ENCODE data around the gene GSTO1.

The GSTO1 gene

GRCh38 chr10:104300002-104300735 is 45.5 kb downstream of the GSTO1 start:
- peaks cover 8% of the 10 kb centered on the region for H3K9me3 Mint-ChIP-seq
- peaks cover 48% of the 10 kb centered on the region for H3K4me1 Mint-ChIP-seq (ENCODE audit: low read depth)
- no peaks in the 10 kb centered on the region for H3K36me3 Mint-ChIP-seq (ENCODE audit: low read depth)
- no peak for DNase-seq
- peak overlapping the region; percentile 78 for H3K27ac Mint-ChIP-seq
- H3K27me3 Mint-ChIP-seq, result no peaks in the 10 kb centered on the region
- peak overlapping the region; percentile 54 for H3K4me3 Mint-ChIP-seq

GRCh38 chr10:104300736-104301292 is 46.1 kb downstream of the GSTO1 start:
- peak overlapping the region; percentile 78 for H3K27ac Mint-ChIP-seq
- DNase-seq, result peak; percentile 47
- peak overlapping the region; percentile 54 for H3K4me3 Mint-ChIP-seq
- H3K27me3 Mint-ChIP-seq, result no peaks in the 10 kb centered on the region
- H3K4me1 Mint-ChIP-seq (ENCODE audit: low read depth), result peaks cover 53% of the 10 kb centered on the region
- peaks cover 8% of the 10 kb centered on the region for H3K9me3 Mint-ChIP-seq
- H3K36me3 Mint-ChIP-seq (ENCODE audit: low read depth), result no peaks in the 10 kb centered on the region

- H3K4me3 Mint-ChIP-seq, result no peak overlapping the region
- no peak overlapping the region for H3K27ac Mint-ChIP-seq
- H3K9me3 Mint-ChIP-seq, result peaks cover 8% of the 10 kb centered on the region
- H3K4me1 Mint-ChIP-seq (ENCODE audit: low read depth), result peaks cover 65% of the 10 kb centered on the region
- no peak for DNase-seq
- H3K27me3 Mint-ChIP-seq, result no peaks in the 10 kb centered on the region
- H3K36me3 Mint-ChIP-seq (ENCODE audit: low read depth), result no peaks in the 10 kb centered on the region
These were observed 47.4 kb downstream of the GSTO1 start for GRCh38 chr10:104301907-104302690.

- no peak overlapping the region for H3K4me3 Mint-ChIP-seq
- peaks cover 79% of the 10 kb centered on the region for H3K4me1 Mint-ChIP-seq (ENCODE audit: low read depth)
- peaks cover 8% of the 10 kb centered on the region for H3K9me3 Mint-ChIP-seq
- DNase-seq, result no peak
- H3K36me3 Mint-ChIP-seq (ENCODE audit: low read depth), result no peaks in the 10 kb centered on the region
- H3K27me3 Mint-ChIP-seq, result no peaks in the 10 kb centered on the region
- H3K27ac Mint-ChIP-seq, result no peak overlapping the region
These were observed 49.1 kb downstream of the GSTO1 start for GRCh38 chr10:104303594-104304355.

GRCh38 chr10:104304356-104304745 is 49.7 kb downstream of the GSTO1 start:
- no peak overlapping the region for H3K4me3 Mint-ChIP-seq
- no peaks in the 10 kb centered on the region for H3K27me3 Mint-ChIP-seq
- peaks cover 82% of the 10 kb centered on the region for H3K4me1 Mint-ChIP-seq (ENCODE audit: low read depth)
- H3K36me3 Mint-ChIP-seq (ENCODE audit: low read depth), result peaks cover under 1% of the 10 kb centered on the region
- H3K9me3 Mint-ChIP-seq, result peaks cover 8% of the 10 kb centered on the region
- H3K27ac Mint-ChIP-seq, result no peak overlapping the region
- DNase-seq, result no peak

GRCh38 chr10:104304927-104305326 is 50.2 kb downstream of the GSTO1 start:
- H3K36me3 Mint-ChIP-seq (ENCODE audit: low read depth), result peaks cover 6% of the 10 kb centered on the region
- peaks cover 8% of the 10 kb centered on the region for H3K9me3 Mint-ChIP-seq
- no peak overlapping the region for H3K4me3 Mint-ChIP-seq
- no peak for DNase-seq
- H3K27ac Mint-ChIP-seq, result no peak overlapping the region
- H3K27me3 Mint-ChIP-seq, result no peaks in the 10 kb centered on the region
- peaks cover 85% of the 10 kb centered on the region for H3K4me1 Mint-ChIP-seq (ENCODE audit: low read depth)

GRCh38 chr10:104306897-104307296 is 52.2 kb downstream of the GSTO1 start:
- Mint-ChIP-seq H3K4me1 (ENCODE audit: low read depth) (peaks cover 80% of the 10 kb centered on the region), H3K9me3 (peaks cover 5% of the 10 kb centered on the region), H3K4me3 (no peak overlapping the region), H3K36me3 (ENCODE audit: low read depth) (peaks cover 24% of the 10 kb centered on the region), H3K27ac (no peak overlapping the region), H3K27me3 (no peaks in the 10 kb centered on the region)
- DNase-seq, result peak; percentile 37

- Mint-ChIP-seq H3K4me1 (ENCODE audit: low read depth) (peaks cover 82% of the 10 kb centered on the region), H3K9me3 (no peaks in the 10 kb centered on the region), H3K27ac (peak overlapping the region; percentile 80), H3K36me3 (ENCODE audit: low read depth) (peaks cover 33% of the 10 kb centered on the region), H3K4me3 (peak overlapping the region; percentile 11), H3K27me3 (no peaks in the 10 kb centered on the region)
- DNase-seq, result peak; percentile 33
These were observed 53.1 kb downstream of the GSTO1 start for GRCh38 chr10:104307576-104308438.

GRCh38 chr10:104308439-104308903 is 53.8 kb downstream of the GSTO1 start:
- H3K4me3 Mint-ChIP-seq, result peak overlapping the region; percentile 11

GRCh38 chr10:104309980-104310978 is 55.6 kb downstream of the GSTO1 start:
- peaks cover 58% of the 10 kb centered on the region for H3K36me3 Mint-ChIP-seq (ENCODE audit: low read depth)
- H3K9me3 Mint-ChIP-seq, result no peaks in the 10 kb centered on the region
- no peaks in the 10 kb centered on the region for H3K27me3 Mint-ChIP-seq
- DNase-seq, result peak; percentile 24
- no peak overlapping the region for H3K27ac Mint-ChIP-seq
- H3K4me3 Mint-ChIP-seq, result no peak overlapping the region
- peaks cover 69% of the 10 kb centered on the region for H3K4me1 Mint-ChIP-seq (ENCODE audit: low read depth)

More at GRCh38 chr10:104308439-104308903, 53.8 kb downstream of the GSTO1 start:
- H3K27me3 Mint-ChIP-seq, result no peaks in the 10 kb centered on the region
- DNase-seq, result peak; percentile 33
- H3K4me1 Mint-ChIP-seq (ENCODE audit: low read depth), result peaks cover 80% of the 10 kb centered on the region
- H3K36me3 Mint-ChIP-seq (ENCODE audit: low read depth), result peaks cover 40% of the 10 kb centered on the region
- no peaks in the 10 kb centered on the region for H3K9me3 Mint-ChIP-seq
- H3K27ac Mint-ChIP-seq, result peak overlapping the region; percentile 80

GRCh38 chr10:104311184-104311720 is 56.6 kb downstream of the GSTO1 start:
- no peak for DNase-seq
- H3K4me1 Mint-ChIP-seq (ENCODE audit: low read depth), result peaks cover 60% of the 10 kb centered on the region
- H3K4me3 Mint-ChIP-seq, result no peak overlapping the region
- H3K9me3 Mint-ChIP-seq, result no peaks in the 10 kb centered on the region
- H3K36me3 Mint-ChIP-seq (ENCODE audit: low read depth), result peaks cover 67% of the 10 kb centered on the region
- no peak overlapping the region for H3K27ac Mint-ChIP-seq
- H3K27me3 Mint-ChIP-seq, result no peaks in the 10 kb centered on the region

GRCh38 chr10:104314591-104315485 is 60.1 kb downstream of the GSTO1 start:
- H3K4me3 Mint-ChIP-seq, result no peak overlapping the region
- peaks cover 55% of the 10 kb centered on the region for H3K4me1 Mint-ChIP-seq (ENCODE audit: low read depth)
- H3K36me3 Mint-ChIP-seq (ENCODE audit: low read depth), result peaks cover 84% of the 10 kb centered on the region
- no peak overlapping the region for H3K27ac Mint-ChIP-seq
- DNase-seq, result no peak
- no peaks in the 10 kb centered on the region for H3K9me3 Mint-ChIP-seq
- no peaks in the 10 kb centered on the region for H3K27me3 Mint-ChIP-seq

Measured in activated T-cell treated with anti-CD3 and anti-CD28 coated beads, Interleukin-2, amount 50 U/mL, for 24 hours (primary cell).